Right ventricle myocardium superior (tissue), 1 donor: Measurements from ENCODE around the gene JADE3. TPM values are rescaled to one million over a fixed set of nuclear protein-coding genes. Genes with fewer than 3 reads are reported as not detected.
A peak's percentile ranks its signal among the peaks of the same experiment; 100 is the strongest.

Experiments
- ATAC-seq: fragments of 200-7000 bp; cut with Tn5 transposase; one replicate; pipeline ENCODE4 v1.9.1; 2020; ENCODE audit warnings: mild to moderate bottlenecking; ENCODE audit not compliant: poor library complexity
- DNase-seq: peaks from one replicate; pipeline ENCODE4 v3.0.0-alpha.2; 2020
- intact Hi-C: fragments of 100-400 bp; cut with DNase I; formaldehyde crosslinking; loops from one replicate; pipeline ENCODE4 v1.11.2; 2022
- long read RNA-seq: library from polyadenylated mRNA; unstranded; transcript quantifications from one replicate; pipeline ENCODE4 v2.0.0, GENCODE V29; 2021
- total RNA-seq: library from RNA; stranded (reverse); fragmentation: NEBNext Ultra II Directional; extraction: Animal tissue kit (Norgen Biotek cat#: 25700); gene quantifications from one replicate; pipeline ENCODE4 v1.2.1, GENCODE V29; 2021
- donor health status: DM: no; HTN: yes; CAD: no; lungs with severe emphysema.

The JADE3 gene
- 7.8 TPM for total RNA-seq
- long read RNA-seq, full-length matches to known transcripts: 3 of 9 reads
- long read RNA-seq, partial matches to known transcripts: 6 of 9 reads
- long read RNA-seq, other reads (novel, unspliced or antisense): 0 of 9 reads

DNA sequence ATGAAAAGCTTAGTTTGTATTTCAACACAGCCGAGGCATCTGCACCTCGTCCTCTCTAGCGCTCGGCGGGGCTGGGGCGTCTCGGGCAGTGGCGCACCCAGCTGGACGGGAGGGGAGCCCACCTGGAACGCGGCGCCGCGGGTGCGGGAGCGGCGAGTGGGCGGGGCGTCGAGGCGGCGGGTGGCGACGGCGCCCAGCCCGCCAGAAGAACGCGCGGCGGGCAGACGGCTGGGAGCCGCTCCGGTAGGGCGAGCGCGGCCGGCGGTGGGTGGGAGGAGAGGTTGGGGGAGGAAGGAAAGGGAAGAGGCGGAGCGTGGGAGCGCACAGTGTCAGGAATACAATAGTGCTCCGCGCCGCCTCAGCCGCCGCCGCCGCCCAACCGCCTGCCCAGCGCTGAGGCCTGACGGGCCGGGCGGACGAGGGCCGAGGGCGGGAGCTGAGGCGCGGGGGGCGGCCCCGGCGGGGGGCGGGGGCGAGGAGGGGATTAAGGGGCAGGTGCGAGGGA is at the start of gene JADE3:
Gene JADE3, plus strand, starts transcription at position 324 of the 505 bp plus-strand sequence. CDS start 72,474 bp downstream, outside the sequence.
- ATAC-seq: peak; percentile 94
- peak; percentile 85 for DNase-seq
- intact Hi-C loops: no loop called here

DNA sequence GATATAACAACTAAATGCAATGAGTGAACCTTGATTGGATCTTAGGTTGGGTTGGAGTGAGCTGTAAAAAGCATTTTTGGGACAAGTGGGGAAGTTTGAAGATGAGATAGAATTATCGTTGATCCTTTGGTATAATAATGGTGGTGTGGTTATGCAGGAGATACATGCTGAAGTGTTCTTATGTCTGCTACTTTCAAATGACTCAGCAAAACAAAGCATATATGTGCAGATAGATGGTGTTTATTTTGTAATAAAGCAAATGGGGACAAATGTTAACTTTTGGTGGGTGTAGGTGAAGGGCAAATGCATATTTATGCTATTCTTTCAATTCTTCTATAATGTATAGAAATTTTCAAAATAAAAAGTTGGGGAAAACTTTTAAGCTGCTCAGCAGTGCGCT is 49.1 kb upstream of the JADE3 start:
- ATAC-seq: no peak
- intact Hi-C loops: no loop called here
- no peak for DNase-seq

DNA sequence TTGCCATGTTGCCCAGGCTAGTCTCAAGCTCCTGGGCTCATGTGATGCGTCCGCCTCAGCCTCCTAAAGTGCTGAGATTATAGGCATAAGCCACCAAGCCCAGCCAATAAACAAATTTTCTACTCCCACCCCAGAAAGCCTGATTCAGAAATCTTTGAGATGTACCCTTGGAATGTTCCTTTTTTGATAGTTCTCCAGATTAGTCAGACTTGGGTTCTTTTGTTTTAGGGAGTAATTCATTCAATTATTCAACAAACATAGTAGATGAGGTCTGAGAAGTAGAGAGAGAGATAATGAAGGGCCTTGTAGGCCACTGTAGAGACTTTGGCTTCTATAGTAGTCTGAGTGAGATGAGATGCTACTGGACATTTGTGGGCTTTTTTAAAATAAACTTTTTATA is 47.6 kb upstream of the JADE3 start:
- intact Hi-C loops: no loop called here
- ATAC-seq: no peak
- no peak for DNase-seq

DNA sequence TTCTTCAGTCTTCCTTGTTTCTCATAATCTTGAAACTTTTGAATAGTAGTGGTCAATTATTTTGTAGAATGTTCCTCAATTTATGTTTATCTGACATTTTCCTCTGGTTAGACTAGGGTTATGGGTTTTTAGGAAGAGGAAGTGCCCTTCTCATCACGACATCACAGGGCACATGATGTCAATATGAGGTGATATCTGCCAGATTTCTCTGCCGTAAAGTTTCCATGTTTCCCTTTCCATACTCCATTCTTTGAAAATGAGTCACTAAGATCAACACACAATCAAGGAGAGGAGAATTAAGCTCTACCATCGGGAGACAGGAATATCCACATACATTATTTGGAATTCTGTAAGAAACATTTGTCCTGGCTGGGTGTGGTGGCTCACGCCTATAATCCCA is 46.9 kb upstream of the JADE3 start:
- ATAC-seq: no peak
- no peak for DNase-seq
- intact Hi-C loops: no loop called here

DNA sequence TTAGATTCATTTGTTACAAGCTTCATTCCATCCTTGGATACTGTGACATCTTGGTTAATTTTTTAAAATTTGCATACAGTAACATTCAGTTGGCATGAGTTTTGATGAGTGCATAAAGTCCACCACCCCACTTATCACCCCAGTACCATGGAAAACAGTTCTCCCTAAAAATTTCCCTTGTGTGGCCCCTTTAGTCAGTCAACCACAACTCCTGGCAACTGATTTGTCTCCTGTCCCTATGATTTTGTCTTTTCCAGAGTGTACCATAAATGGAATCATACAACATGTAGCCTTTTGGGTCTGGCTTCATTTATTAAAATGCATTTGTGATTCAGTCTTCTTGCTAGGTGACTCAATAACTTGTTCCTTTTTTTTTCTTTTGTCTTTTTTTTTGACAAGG is 45.5 kb upstream of the JADE3 start:
- DNase-seq: no peak
- ATAC-seq: no peak
- intact Hi-C loops: no loop called here

DNA sequence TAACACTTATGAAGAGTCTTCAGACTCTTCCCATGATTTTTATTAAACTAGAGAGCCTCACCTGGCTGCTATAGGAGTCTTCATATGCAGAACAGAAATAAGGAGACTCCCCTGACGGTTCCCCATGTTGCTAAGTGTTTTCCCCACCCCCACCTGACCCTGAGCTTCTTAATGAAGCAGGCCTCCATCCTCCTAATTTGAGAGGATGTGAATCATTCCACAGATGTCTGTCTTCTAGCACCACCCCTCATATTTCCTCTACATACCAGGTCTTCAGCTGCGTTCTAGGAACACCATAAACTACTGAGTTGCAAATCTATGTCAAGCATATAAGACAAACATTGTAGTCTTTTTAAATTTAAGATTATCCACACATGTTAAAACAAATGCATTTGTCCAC is 38.5 kb upstream of the JADE3 start:
- ATAC-seq: no peak
- DNase-seq: no peak
- intact Hi-C loops: no loop called here

DNA sequence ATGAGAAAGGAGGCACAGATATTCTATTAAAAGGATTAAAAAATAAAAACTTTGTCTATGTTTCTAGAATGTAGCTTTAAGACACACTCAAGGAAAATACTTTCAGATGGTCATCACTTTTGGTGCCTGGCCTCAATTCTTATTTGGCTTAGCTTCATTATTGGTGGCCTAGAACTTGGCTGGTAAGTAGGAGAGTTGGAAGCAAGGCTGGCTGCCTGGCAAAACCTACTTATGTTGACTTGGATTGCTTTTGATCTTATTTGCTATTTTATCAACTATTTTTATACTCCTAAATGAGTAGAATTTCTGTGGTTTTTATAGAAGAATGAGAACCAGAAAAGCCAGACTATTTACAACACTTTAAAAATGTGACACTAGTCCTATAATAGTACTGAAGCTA is 35.3 kb upstream of the JADE3 start:
- DNase-seq: no peak

DNA sequence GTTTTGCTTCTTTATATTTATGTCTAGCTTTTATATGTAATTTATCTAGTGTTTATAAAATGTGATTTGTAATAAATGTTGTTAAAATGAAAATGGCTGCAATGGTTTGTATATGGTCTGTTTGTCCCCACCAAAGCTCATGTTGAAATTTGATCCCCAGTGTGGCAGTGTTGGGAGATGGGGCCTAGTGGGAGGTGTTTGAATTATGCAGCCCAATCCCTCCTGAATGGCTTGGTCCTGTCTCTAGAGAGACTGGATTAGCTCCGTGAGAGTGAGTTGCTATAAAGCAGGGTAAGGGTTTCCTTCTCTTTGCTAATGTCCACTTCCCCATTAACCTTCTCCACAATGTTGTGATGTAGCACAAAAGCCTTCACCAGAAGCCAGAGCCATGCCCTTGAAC is 30.0 kb upstream of the JADE3 start:
- DNase-seq (no peak), ATAC-seq (no peak)
- intact Hi-C loops: no loop called here

More for the DNA sequence above, 35.3 kb upstream of the JADE3 start:
- intact Hi-C loops: no loop called here
- ATAC-seq: no peak

DNA sequence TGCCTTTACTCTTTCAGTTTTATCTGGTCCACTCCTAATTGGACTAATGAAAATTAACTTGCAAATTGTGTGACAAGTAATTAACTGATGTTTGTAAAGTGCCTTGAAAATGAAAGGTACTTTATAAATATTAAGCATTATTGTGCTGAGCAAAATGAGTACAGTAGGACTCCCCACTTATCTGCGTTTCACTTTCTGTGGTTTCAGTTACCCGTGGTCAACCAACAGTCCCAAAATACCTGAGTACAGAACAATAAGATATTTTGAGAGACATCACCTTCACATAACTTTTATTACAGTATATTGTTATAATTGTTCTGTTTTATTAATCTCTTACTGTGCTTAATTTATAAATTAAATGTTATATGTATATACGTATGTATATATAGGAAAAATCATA is 27.4 kb upstream of the JADE3 start:
- DNase-seq (no peak), ATAC-seq (no peak)
- intact Hi-C loops: no loop called here

DNA sequence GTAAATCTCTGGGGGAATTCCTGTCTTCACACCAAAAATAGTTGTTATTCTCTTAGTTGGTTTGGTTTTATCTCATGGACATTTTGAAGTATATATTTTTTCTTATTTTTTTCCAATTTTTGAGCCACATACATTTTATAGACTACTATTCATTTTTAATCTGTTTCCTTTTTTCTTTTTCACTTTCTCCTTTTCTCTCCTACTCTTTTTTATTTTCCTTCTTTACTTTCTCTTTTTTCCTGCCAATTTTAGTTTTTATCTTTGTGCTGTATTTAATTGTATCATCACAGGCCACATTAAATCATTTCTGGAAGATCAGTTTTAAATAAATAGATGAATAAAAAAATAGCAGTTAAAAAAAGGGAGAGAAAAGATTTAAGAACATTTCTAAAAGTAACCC is 14.0 kb upstream of the JADE3 start:
- no peak for DNase-seq
- no peak for ATAC-seq
- intact Hi-C loops: no loop called here

DNA sequence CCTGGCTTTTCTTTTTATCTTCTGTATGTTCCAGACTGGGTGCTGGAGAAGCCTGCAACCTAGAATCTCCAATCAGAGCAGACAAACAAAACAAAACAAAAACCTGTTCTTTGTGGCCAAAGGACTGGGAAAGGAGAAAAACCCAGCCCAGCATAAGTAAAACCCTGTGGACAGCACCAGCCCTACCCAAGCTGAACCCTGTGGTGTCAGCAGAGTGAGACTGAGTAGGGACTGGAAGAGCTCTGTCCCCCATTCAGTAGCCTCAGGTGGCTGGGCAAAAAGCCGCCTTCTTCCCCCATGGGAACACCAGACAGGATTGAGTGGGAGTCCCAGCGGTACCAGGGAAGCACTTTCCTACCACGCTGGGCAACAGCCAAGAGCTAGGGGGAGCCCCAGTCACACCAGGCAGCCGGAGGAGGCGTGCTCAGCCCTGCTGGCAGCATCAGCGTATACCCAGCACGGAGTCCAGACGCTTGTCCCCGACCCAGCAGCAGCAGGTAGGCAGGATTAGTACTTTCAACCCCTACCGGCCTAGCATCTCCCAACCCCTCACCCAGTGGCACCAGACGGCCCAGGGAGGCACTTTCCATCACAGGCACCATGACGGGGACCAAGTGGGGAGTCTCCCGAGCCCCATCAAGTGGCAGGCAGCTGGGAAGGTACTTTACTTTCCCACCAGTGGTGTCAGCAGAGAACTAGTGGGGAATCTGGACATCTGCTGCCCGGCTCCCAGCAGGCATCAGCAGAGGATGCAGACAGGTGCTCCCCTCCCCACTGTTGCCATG is 8.6 kb upstream of the JADE3 start:
- DNase-seq (peak; percentile 83), ATAC-seq (peak; percentile 99)
- intact Hi-C loops: loop anchor here (5.0 kb wide), 2 partner anchors 74 to 129 kb away; no protein-coding TSS in a partner anchor

DNA sequence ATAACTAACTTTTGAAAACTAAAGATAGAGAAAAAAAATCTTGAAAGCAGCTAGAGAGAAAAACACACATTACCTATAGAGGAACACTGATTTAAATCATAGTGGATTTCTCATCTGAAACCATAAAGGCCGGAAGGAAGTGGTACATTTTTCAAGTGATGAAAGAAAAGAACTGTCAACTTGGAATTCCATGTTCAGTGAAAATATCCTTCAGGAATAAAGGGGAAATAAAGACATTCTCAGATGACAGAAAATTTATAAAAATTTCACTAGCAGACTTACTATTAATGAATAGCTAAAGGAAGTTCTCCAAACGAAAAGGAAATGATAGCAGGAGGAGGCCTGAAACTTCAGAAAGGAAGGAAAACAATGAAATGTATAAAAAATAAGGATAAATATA is 7.6 kb upstream of the JADE3 start:
- DNase-seq: no peak
- no peak for ATAC-seq
- intact Hi-C loops: loop anchor here (5.0 kb wide), 2 partner anchors 73 to 128 kb away; no protein-coding TSS in a partner anchor

DNA sequence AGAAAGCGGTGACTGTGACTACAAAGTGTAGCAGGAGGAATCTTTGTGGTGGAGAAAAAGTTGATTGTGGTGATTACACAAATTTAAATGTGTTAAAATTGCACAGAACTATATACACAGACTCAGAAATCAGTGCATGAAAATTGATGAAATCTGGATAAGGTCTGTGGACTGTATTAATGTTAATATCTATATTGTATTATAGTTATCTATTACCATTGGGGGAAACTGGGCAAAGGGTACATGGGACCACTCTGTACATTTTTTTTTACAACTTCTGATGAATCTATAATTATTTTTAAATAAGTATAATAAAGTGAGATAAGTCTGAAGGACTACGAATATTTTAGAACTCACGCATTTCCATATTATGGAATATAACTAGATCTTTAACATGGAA is 1.8 kb upstream of the JADE3 start:
- intact Hi-C loops: no loop called here
- ATAC-seq: no peak
- DNase-seq: no peak

DNA sequence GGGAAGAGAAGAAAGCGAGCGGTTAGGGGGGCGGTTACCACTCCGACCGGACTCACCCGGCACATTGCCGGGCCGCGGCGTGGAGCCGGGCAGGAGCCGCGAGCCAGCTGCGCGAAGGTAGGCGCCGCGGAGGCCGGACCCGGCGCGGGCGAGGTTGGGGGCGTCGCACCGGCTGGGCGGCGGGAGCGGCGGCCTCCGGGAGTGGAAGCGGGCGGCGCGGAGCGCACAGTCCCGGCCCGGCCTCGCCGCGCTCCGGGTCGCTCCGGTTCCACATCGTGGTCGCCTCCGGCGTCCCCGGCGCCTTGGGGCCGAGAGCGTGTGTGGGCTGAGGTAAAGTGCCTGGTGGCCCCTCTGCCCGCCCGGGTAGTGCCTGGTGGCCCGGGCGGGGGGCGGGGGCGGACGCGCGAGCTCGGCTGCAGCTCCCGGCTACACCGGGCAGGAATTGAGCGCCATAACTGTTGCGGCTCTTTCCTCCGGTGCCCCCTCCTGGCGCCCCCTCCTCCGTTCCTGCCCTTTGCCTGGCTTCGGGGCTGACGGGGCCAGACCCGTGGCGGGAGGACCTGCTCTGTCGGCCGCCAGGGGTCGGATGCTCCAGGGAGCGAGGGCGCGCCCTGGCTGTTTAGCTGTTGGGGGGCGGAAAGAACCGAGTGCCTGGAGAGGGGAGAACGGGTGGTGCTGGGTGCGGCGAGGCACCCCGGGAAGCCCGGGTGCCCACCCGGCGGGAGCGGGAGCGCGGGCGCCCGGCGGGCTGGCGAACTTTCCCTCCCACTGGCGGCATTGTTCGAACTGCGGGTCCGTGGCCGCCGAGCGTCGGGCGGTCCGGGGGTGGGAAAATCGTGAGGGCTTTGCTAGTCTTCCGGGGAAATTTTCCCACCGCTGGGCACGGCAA is 626 bp downstream of the JADE3 start:
- intact Hi-C loops: no loop called here
- DNase-seq (peak; percentile 62), ATAC-seq (peak; percentile 66)

DNA sequence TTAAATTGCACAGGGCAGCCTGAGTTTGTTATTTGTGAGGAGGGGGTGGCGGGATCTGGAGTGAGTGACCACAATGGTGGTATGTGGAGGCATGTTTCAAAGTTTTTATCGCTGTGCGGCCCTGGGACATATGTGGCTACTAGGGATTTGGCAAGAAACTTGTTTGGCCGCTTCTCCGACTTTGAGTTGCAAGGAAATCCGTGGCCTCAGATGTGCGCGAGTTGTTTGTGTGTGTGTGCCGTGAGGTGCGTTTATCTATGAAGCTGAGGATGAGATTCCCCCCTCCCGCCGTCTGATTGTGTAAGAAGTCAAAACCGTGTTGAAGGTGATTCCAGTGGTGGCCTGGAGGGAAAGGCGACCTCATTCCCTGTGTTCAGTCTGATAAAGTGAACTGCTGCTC is 1.4 kb downstream of the JADE3 start:
- intact Hi-C loops: no loop called here
- DNase-seq (peak; percentile 26), ATAC-seq (peak; percentile 3)

DNA sequence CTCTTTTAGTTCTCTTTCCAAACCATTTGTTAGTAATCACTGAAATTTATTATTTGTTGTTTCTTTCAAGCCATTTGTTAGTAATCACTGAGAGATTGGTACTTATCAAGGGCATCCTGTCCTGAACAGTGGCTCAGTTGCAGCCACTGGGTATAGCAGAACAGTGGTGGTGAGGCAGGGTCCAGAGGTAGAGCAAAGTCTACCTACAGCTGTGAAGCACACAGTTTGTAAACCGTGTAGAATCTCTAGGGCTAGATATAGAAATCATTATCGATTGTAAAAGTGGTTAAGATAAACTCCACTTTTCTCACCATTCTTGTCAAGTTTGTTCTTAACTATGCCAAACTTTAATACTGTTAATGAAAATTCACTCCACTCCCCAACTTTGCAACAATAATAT is 4.1 kb downstream of the JADE3 start:
- ATAC-seq: no peak
- no peak for DNase-seq
- intact Hi-C loops: no loop called here

DNA sequence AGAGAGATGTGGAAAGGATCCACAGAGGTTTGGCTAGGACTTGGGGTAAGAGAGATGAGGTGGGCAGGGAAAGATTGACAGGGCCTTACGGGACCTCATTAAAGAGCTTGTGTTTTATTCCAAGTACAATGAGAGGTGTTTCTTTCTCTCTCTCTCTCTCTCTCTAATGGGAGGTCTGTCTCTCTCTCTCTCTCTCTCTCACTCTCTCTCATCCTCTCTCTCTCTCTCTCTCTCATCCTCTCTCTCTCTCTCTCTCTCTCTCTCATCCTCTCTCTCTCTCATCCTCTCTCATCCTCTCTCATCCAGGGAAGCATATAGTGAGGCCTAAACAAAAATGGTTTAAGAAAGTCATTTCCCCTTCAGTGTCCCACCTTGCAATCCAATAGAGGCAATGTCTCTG is 5.4 kb downstream of the JADE3 start:
- intact Hi-C loops: no loop called here
- DNase-seq (no peak), ATAC-seq (no peak)

DNA sequence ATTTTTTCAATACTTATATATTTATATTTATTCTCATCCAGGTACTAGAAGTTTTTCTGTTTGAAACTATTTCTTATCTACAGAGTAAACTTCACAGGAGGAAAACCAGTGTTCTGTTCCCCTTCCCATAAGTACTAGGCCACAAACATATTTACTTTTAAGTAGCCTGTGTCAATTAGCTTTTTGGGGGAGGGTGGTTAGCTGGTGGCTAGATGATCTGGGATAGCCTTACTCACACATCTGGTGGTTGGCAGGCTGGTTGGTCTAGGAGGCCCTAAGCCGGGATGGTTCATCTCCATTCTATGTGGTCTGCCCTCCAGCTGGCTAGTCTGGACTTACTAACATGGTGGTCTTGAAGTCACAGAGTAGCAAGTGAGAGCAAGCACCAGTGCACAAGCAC is 6.2 kb downstream of the JADE3 start:
- intact Hi-C loops: no loop called here
- ATAC-seq (no peak), DNase-seq (no peak)

DNA sequence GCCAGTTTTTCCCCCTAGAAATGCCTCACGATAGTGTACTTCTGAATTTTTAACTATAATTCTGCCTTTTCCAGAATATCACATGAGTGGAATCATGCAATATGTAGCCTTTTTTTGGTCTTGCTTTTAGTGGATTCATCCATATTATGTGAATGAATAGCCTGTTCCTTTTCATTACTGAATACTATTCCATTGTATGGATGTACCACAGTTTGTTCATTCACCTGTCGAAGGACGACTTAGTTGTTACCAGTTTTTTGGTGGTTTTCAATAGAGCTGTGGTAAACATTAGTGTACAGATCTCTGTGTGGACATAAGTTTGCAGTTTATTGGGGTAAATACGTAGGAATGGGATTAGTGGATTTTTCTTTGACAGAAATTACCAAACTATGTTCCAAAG is 8.0 kb downstream of the JADE3 start:
- intact Hi-C loops: no loop called here
- no peak for ATAC-seq
- DNase-seq: no peak

DNA sequence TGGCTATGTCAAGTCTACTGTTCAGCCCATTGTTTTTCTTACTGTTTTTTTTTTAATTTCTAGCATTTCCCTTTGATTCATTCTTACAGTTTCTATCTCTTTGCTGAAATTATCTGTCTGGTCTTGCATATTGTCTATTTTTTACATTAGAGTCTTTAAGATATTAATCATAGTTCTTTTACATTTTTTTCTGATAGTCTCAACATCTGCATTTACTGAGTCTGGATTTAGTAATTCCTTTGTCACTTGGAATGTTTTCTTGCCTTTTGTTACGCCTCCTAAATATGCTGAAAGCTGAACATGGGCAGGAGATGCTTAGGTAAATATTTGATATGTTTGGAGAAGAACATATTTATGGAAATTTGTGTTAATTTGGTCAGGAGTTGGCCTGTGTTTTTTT is 10.4 kb downstream of the JADE3 start:
- ATAC-seq (no peak), DNase-seq (no peak)
- intact Hi-C loops: no loop called here
